HG03575 (cell line): ENCODE measurements around the gene IQGAP2.

Experiments
- ATAC-seq: cut with Tn5 transposase; IDR thresholded peaks from one replicate; pipeline ENCODE4 v1.9.1; 2021; ENCODE audit not compliant: unreplicated experiment, insufficient number of reproducible peaks, low FRiP score; ENCODE audit errors: extremely low read depth

The IQGAP2 gene

DNA sequence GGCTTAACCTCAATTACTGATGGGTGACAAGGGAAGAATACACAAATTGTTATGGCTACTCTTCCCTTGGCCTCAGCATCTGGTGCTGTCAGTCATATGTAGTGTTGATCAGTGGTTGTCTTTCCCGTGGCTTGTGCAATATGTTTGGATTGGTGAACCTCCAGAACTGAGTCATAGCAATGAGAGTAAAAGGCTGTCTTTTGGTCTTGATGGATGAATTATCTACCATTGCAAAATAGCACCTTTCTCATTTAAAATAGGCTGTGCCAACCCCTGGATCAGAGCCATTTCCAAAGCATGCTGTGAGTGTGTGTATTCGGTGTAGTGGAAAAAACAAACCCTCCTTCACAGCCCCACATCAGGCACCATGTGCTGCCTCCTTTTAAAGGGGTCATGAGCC is 298.2 kb downstream of the IQGAP2 start:
- ATAC-seq, result no peak

DNA sequence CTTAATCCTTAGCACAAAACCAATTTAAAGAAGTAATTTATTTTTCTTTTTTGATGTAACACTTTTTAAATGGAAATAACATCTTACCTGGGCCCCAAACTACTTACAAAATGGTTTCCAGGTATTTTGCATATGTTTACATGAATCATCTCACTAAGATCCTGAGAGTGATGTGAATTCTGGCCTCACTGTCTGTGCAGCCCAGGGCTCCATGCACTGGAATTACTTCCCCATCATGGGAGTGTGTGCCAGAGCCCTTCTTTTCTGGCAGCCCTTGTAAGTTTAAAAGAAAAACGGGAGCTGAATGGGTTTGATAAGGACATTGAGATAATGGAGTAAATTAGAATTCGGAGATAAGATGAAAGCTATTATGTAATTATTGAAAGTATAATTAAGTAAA is 300.6 kb downstream of the IQGAP2 start:
- ATAC-seq, result no peak

DNA sequence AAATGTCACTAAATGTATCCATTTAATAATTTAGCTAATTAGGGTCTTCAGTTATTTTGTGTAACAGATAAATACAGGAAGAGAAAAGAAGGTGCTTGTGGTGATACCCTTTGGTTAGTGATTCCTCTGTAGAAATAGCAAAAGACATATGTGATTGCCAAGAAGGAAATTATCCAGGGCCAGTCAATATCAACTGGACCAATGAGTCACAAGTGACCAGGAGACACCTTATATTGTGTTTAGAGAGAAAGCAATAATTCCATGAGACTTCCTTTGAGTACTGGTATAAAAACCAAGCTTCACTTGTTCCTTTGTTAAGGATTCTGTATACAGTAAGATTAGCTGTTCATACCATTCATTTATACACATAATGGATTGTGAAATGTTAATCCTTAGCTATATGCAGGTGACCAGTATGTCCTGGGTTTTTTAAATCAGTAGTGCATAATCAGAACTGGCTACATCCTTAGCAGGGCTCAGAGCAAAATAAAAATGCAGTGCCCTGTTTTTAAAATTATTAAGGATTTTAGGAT is 301.1 kb downstream of the IQGAP2 start:
- ATAC-seq, result no peak

DNA sequence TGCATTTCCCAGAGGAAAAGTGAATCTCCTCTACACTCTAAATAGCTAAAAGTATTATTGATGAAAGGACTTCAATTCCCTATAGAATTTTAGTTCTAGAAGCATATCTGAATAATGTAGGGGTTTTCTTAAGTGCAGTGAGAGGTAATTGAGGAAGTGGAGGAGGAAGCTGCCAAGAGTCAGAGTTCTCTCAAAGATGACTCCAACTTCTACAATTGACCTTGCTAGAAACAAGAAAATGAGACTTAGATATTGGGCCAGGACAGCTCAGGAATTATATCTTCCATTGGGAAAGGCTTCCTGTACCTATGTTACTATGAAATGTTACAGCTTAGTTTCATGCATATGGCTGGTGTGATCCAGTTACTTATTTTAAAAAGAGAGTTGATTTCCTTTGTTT is 302.5 kb downstream of the IQGAP2 start:
- ATAC-seq, result no peak

DNA sequence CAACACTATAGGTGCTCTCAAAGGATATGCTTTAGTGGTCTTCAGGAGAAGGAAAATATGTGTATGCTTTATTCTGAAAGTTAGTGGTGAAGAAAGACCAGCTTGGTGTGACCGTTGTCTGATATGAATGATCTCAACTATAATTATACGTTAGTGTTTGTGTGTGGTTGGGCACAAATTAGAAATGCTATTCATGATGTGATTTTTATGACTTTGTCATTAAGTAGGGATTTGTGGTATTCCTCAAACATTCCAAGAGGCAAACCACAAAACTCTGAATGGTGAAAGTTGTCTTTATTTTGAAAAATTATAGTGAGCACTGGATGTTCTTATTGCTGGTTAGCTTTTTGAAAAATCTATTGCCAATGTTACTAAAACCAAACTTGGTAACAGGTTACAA is 306.7 kb downstream of the IQGAP2 start:
- ATAC-seq, result no peak

DNA sequence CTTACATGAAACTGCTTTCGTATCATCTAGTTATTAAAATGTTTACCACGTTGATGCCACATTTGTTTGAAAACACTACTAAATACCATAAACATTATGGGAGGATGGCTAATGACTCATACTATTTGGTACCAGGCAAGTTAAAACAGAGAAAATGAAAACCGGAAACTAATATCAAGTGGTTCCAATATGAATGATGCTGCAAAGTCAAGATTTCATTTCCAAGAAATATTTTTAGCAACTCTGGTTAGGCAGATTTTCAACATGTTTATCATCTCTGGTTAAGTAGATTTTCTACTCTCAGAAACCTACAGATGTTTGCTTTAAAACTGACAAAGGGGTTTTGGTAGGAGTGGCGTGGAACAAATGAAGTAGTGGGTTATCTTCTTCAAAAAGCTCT is 307.9 kb downstream of the IQGAP2 start:
- no peak for ATAC-seq

DNA sequence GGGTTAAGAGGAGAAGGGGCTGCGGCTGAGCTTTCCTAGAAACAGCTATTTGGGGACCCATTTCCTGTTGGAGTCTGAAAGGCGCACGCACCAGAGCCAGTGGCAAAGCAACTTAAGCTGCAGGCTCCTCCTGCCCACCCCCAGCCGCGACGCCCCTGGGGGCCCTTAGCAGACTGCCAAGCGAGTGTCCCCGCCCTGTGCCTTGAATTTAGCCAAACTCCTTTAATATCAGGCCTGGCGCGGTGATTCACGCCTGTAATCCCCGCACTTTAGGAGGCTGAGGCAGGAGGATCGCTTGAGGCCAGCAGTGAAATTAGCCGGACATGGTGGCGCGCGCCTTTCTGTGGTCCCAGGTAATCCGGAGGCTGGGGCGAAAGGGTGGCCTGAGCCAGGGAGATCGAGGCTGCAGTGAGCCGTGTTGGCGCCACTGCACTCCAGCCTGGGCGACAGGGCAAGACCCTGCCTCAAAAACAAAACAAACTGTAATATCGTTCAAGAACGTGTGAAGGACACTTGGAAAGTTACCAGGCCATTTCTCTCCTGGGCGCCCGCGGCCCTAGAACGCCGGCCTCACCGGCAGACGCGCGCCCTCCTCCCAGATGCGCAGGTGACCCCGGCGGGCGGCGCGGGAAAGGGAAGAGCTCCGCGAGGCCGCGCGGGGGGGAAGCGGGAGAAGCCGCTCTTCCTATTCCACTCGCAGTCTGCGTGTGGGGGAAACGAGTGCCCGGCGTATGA is 311.8 kb downstream of the IQGAP2 start:
- no peak for ATAC-seq

DNA sequence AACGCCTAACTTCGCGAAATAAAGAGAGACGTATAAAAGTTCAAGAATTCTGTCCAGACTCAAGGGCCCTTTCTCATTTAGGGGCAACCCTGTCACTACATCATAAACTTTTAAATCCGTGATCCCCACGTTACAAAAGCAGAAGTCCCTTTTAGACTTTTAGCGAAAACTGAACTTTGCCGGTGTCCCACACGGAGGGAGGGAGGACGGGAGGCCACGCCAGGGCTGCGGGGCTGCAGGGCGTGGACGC is 312.3 kb downstream of the IQGAP2 start:
- ATAC-seq, result no peak

DNA sequence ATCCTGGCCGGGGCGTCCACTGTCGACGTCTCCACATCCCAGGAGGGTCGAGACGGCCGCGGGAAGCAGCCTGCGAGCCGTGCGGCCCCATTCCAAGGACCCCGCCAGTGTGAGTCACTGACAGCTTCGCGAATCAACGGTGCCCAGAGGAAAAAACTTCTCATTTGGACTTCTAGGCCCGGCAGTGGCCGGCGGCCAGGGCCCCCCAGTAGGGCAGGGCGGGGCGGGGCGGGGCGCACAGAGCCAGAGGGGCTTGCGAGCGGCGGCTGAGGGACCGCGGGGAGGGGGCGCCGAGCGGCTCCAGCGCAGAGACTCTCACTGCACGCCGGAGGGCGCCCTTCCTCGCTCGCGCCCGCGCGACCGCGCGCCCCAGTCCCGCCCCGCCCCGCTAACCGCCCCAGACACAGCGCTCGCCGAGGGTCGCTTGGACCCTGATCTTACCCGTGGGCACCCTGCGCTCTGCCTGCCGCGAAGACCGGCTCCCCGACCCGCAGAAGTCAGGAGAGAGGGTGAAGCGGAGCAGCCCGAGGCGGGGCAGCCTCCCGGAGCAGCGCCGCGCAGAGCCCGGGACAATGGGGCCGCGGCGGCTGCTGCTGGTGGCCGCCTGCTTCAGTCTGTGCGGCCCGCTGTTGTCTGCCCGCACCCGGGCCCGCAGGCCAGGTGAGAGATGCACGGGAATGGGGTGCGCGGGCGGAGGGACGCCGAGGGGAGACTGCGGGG is 312.8 kb downstream of the IQGAP2 start, which contains the start of gene F2R:
TSS of gene F2R (plus strand) at position 391 of the 720 bp plus-strand sequence. CDS start at position 573, 182 bp downstream.
- no peak for ATAC-seq

DNA sequence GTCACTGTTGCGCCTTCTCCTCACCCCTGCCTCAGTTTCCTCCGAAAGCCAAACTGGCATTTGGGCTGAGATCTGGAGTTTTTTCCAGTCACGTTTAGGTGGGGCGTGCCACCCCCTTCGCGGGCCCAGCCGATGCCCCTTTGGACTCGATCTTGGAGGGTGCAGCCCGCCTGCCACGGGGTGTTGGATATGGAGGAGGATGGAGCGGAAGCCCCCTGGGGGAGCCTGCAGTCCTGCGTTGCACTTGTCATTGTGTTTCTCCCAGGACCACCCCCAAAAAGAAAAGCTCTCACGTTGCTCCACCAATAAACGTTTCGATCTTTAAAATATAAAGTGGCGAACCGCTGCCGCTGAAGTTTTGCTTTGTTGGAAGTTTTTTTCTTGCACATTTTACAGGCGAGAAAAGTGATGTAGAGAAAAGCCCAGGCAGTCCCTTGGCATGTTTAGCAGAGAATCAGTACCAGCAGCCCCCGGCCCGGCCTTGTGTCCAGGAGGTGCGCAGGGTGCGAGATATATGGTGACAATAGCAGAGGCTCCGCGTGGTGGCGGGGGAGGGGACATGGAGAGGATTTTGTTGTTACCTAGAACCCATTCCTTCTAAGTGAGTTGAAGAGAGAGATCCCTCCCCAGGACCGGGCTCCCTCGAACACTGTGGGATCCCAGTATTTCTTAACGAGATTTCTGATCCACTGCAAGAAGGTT is 313.5 kb downstream of the IQGAP2 start:
- ATAC-seq, result no peak

DNA sequence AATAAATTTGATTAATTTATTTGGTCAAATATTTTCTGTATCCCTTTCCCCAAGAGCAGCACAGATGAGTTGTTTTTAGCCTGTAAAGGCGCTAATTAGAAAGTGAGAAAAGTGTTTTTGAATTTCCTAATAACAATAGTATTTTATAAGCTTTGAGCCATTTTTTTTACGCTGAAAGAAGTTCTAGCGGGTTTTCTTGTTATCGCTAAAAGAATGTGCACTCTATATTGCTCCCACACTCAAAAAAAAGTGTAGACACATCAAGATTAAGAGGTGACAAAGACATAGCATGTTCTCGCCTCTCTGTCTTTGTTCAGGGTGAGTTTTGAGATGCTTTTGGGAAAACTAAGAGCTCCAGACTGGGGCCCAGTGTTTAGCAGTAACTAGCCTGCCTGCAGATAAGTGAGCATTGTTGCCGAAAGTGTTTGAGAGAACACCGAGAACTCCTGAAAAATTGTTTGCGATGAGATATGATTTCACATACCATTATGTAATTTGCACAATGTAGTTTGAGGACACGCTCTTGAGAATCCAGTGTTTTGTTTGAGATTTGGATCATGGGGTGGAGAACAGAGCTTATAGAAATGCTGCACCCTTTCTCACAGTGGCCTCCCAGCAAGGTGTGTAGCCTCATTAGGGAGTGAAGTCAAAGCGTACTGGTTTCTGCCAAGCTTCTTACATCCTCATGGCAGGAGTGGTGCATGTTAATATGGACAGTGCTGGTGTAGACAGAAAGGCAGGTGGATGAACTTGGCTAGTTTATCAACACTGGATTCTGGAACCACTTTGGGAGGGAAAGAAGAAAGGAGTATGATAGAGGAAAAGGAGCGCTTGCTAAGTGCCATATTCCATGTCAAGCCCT is 314.4 kb downstream of the IQGAP2 start:
- no peak for ATAC-seq

DNA sequence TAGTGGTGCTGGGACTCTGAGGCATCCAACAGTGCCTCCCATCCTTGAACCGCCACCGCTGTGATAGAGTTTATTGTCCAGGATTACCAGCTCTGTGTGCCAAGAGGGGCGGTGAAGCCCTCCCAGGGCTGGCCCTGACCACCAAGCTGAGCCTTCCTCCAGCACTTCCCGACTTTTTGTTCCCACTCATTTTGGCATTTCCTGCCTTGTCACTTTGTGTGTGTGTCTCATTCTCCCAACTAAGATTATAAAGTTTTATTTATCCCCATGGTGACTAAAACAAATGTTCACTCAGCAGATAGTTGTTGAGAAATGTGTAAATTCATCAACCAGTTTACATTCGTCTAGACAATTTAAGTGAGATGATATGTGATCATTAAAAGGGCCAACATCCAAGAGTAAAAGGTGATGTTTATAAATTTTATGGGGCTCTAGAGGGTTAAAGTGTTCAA is 315.3 kb downstream of the IQGAP2 start:
- no peak for ATAC-seq

DNA sequence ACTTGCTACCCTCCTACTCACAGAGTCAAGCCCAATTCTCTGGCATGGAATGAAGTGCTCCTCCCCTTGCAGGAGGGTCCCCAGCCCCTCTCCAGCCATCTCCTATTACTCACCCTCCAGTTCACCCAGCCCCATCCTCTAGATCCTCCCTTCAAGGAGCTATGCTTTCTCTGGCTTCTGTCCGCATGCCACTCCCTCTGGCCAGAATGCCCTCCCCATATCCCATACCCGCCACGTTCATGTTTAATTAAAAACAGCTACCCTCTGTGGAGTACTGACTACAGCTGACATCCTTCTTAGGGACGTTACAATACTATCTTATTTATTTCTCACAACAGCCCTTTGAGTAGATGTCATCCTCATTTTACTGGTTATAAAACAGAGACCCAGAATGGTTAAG is 315.8 kb downstream of the IQGAP2 start:
- ATAC-seq, result no peak

DNA sequence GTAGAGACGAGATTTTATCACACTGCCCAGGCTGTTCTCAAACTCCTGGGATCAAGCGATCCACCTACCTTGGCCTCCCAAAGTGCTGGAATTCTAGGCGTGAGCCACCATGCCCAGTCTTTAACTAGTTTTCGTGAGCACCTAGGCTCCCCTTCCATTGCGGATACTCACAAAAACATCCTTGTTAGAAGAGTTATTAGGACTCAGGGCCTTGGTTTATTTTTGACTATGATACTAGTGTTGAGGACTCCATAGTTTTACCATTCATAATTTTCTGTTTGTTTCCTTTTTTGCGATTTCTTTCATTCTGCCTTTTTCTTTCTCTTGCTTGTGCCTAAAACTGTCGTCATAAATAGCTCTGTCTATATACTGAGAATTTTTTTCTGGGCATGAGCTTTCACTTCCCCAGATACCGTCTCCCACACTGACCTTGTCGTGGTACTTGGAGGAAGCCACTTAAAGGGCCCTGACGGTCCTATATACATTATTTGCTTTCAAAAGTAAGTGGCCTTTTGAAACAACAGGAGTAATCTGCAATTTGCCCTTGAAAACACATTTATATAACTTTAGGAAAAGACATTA is 318.0 kb downstream of the IQGAP2 start:
- no peak for ATAC-seq

DNA sequence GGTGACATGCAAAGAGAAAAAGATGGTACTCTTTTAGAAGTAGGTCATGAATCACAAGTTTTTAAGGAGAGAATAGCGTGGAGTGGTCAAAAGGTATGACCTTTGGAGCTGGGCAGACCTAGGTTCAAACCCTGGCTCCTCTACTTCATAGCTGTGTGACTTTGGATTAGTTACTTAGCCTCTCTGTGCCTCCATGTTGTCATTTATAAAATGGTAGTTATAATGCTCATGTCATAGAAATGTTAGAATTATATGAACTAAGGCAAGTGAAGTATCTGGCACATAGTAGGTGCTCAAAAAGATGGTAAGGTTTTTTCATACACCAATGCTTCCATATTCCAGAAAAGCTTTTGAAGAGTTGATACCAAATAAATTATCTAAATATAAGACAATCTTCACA is 320.2 kb downstream of the IQGAP2 start:
- ATAC-seq, result no peak

DNA sequence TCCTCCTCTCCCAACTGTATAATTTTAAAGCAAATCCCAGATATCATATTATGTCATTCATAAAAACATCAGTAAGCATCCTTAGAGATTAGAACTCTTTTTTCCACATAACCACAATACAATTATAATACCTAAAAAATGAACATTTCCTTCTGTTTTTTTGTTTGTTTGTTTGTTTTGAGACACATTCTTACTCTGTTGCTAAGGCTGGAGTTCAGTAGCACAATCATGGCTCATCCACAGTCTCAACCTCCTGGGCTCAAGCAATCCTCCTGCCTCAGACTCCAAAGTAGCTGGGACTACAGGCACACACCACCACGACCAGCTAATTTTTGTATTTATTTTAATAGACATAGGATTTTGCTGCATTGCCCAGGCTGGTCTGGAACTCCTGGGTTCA is 320.8 kb downstream of the IQGAP2 start:
- ATAC-seq, result no peak

DNA sequence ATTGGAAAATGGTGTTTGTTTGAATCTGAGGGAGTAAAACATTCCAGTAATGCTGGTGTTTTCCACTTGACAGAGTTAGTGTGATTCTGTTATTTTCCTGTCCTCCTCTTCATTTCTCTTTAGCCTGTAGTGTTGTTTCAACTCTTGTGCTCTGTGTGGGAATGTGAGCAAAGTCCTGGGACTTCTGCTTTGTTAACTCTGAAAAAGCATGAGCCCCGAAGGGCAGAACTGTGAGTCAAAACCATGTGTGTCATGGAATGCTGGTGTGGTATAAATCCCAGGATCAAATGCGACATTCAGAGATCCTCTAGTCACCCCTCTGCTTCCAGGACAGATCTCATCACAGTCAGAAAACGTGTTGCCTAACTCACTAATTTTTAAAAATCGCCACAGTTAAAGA is 321.8 kb downstream of the IQGAP2 start:
- ATAC-seq, result no peak

DNA sequence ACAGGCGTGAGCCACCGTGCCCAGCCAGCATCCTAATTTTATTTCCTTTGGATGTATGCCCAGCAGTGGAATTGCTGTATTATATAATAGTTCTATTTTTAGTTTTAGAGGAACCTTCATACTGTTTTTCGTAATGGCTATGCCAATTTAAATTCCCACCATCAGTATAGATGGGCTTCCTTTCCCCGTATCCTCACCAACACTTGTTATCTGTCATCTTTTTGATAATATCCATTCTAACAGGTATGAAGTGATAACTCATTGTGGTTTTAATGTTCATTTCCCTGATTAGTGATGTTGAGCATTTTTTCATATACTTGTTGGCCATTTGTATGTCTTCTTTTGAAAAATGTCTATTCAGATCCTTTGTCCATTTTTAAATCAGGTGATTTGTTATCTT is 325.9 kb downstream of the IQGAP2 start:
- ATAC-seq, result no peak
